K562 (cell line): ENCODE measurements around the gene VEGFB. TPM values are rescaled to one million over a fixed set of nuclear protein-coding genes. Genes with fewer than 3 reads are reported as not detected.

Experiments used
- CREB3 ChIP-seq: fragments of 450-650 bp; conservative IDR thresholded peaks from 2 replicates; pipeline ENCODE4 v1.6.1; 2016; ENCODE audit warnings: missing genetic modification characterization, low read depth, mild to moderate bottlenecking, missing compliant biosample characterization, moderate library complexity
- KLF16 ChIP-seq: IDR thresholded peaks from 2 replicates; pipeline ENCODE4 v1.6.1; 2016; ENCODE audit warnings: antibody characterized with exemption
- MTA2 ChIP-seq: fragments of 450-650 bp; IDR thresholded peaks from 2 replicates; pipeline ENCODE4 v1.6.1; 2016; ENCODE audit warnings: low read depth
- NFIX ChIP-seq: fragments of 250-450 bp; sonication (Bioruptor Pico); IDR thresholded peaks from 2 replicates; pipeline ENCODE4 v1.4.0; 2020; ENCODE audit warnings: low read depth, mild to moderate bottlenecking, moderate library complexity
- NRF1 ChIP-seq, 2 experiments: fragments of 450-650 bp; IDR thresholded peaks in 1 of 2; conservative IDR thresholded peaks in 1 of 2; 2 replicates each; pipeline ENCODE4 v1.6.1; 2014; ENCODE audit warnings: mild to moderate bottlenecking in 2 of 2
- POLR2AphosphoS5 ChIP-seq: IDR thresholded peaks from 2 replicates; pipeline ENCODE4 v1.6.1; 2011; ENCODE audit warnings: mild to moderate bottlenecking, low read depth, low read length, moderate library complexity; ENCODE audit not compliant: control insufficient read depth, insufficient read depth
- SOX6 ChIP-seq: fragments of 450-650 bp; IDR thresholded peaks from 2 replicates; pipeline ENCODE4 v1.6.1; 2014; ENCODE audit warnings: mild to moderate bottlenecking
- TSHZ1 ChIP-seq: fragments of 250-450 bp; sonication (Bioruptor Pico); IDR thresholded peaks from 2 replicates; pipeline ENCODE4 v1.4.0; 2020; ENCODE audit warnings: mild to moderate bottlenecking, moderate library complexity
- YBX1 ChIP-seq: fragments of 450-650 bp; IDR thresholded peaks from 2 replicates; pipeline ENCODE4 v1.7.1; 2016; ENCODE audit warnings: mild to moderate bottlenecking
- ZNF253 ChIP-seq: fragments of 250-450 bp; sonication (Bioruptor Pico); conservative IDR thresholded peaks from 2 replicates; pipeline ENCODE4 v1.6.1; 2021; ENCODE audit warnings: mild to moderate bottlenecking
- ZNF668 ChIP-seq: fragments of 250-450 bp; sonication (Bioruptor Pico); IDR thresholded peaks from 2 replicates; pipeline ENCODE4 v1.8.0; 2022; ENCODE audit warnings: mild to moderate bottlenecking, inconsistent platforms
- ZNF79 ChIP-seq: fragments of 250-450 bp; sonication (Bioruptor Pico); IDR thresholded peaks from 2 replicates; pipeline ENCODE4 v1.4.0; 2020; ENCODE audit warnings: low read depth, mild to moderate bottlenecking, moderate library complexity
- polyA plus RNA-seq, 8 experiments: library from polyadenylated mRNA; depleted of rRNA in 4 of 8; stranded (reverse) in 5 of 8; unstranded in 3 of 8; fragments of >200 nt; fragmentation: Nextera tagmentation in 2 of 8; fragmentation: Illumina TruSeq in 1 of 8; extraction: Ambion mirVana in 2 of 8; extraction: Trizol in 1 of 8; gene quantifications; 2 replicates each; pipeline versions ENCODE4 v1.2.1 to v1.2.3, GENCODE V29; 2011 to 2014; ENCODE audit warnings: inconsistent platforms in 1 of 8, missing spikeins in 1 of 8
- total RNA-seq, 7 experiments: library from RNA; depleted of rRNA in 6 of 7; stranded (reverse); fragments of >200 nt in 6 of 7; fragmentation: Illumina TruSeq in 2 of 7; extraction: Trizol in 2 of 7; gene quantifications; 2 replicates each; pipeline versions ENCODE4 v1.2.1 to v1.2.3, GENCODE V29; 2011 to 2021; ENCODE audit warnings: low replicate concordance in 1 of 7
- TF ChIP-seq, protein P1 (sequence below): IDR thresholded peaks from 2 replicates; pipeline ENCODE4 v1.6.1; 2014; ENCODE audit warnings: antibody characterized with exemption
- TF ChIP-seq, protein P2 (sequence below): sonication (generic); formaldehyde crosslinking; IDR thresholded peaks from 2 replicates; pipeline ENCODE4 v1.8.0; 2022; ENCODE audit warnings: mild to moderate bottlenecking, missing genetic modification reagents, borderline replicate concordance

Gene VEGFB
- total and polyA plus RNA-seq, 9 of the 15 experiments (the other 6 are each of a cell fraction or from before 2014, with no cell fraction given), result 11.0 to 83.4 (median 25.7) TPM

DNA sequence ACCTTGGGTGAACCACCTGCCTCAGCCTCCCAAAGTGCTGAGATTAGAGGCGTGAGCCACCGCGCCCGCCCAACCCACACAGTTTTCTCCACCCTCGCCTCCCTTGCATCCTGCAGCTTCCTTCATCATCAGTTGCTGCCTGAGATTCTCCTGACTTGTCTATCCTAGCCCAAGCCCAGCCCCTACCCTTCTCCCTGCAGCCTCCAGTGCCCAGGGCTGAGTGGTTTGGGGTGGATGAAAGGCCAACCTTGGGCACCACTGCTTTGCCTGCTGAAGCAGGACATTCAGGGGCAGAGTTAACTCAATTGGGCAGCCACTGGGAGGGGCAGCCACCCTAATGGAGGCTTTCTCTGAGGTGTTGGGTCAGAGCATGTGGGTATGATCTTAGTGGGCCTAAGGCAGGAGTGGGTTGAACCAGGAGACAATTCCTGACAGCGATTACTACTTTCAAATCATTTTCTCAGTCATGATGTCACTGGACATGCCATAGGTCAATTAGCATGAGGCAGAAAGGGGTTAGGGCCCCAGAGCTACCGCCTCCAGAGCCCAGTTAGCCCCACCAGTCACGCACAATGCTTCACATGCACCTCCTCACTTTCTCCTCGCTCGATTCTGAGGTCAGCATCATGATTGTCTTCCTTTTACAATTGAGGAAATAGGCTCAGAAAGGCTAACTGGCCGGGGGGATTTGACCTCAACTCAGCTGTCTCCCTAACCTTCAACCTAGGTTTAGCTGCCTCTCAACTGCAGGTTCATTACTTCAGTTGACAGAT lies 5.5 kb downstream of the VEGFB start (continued):
- TF ChIP-seq ZNF253 (CRISPR knock-in tag) (no peak), TSHZ1 (CRISPR knock-in tag) (no peak), ZNF668 (CRISPR knock-in tag) (no peak), ZNF79 (CRISPR knock-in tag) (no peak), NFIX (CRISPR knock-in tag) (no peak), CREB3 (peak; percentile 24; the same call in 1 of the 2 replicates), KLF16 (no peak), POLR2AphosphoS5 (peak; percentile 65; the same call in 1 of the 2 replicates), MTA2 (no peak), YBX1 (no peak), SOX6 (no peak), NRF1 (conservative IDR thresholded peaks at IDR 0.05 in 1 of 2, IDR thresholded peaks at IDR 0.05 in 1 of 2) (no peak)
- TF ChIP-seq, protein P1, sequence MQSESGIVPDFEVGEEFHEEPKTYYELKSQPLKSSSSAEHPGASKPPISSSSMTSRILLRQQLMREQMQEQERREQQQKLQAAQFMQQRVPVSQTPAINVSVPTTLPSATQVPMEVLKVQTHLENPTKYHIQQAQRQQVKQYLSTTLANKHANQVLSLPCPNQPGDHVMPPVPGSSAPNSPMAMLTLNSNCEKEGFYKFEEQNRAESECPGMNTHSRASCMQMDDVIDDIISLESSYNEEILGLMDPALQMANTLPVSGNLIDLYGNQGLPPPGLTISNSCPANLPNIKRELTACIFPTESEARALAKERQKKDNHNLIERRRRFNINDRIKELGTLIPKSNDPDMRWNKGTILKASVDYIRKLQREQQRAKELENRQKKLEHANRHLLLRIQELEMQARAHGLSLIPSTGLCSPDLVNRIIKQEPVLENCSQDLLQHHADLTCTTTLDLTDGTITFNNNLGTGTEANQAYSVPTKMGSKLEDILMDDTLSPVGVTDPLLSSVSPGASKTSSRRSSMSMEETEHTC, result no peak
- TF ChIP-seq, protein P2, sequence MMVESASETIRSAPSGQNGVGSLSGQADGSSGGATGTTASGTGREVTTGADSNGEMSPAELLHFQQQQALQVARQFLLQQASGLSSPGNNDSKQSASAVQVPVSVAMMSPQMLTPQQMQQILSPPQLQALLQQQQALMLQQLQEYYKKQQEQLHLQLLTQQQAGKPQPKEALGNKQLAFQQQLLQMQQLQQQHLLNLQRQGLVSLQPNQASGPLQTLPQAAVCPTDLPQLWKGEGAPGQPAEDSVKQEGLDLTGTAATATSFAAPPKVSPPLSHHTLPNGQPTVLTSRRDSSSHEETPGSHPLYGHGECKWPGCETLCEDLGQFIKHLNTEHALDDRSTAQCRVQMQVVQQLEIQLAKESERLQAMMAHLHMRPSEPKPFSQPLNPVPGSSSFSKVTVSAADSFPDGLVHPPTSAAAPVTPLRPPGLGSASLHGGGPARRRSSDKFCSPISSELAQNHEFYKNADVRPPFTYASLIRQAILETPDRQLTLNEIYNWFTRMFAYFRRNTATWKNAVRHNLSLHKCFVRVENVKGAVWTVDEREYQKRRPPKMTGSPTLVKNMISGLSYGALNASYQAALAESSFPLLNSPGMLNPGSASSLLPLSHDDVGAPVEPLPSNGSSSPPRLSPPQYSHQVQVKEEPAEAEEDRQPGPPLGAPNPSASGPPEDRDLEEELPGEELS (CRISPR knock-in tag), result peak; percentile 16; the same call in 1 of the 2 replicates
